Activated T-cell treated with anti-CD3 and anti-CD28 coated beads for 24 hours (primary cell): ENCODE measurements around the gene LRRC46.

Source experiments
- DNase-seq: peaks from one replicate; pipeline ENCODE4 v3.0.0-alpha.2; 2020; ENCODE audit warnings: low read depth

LRRC46 gene

DNA sequence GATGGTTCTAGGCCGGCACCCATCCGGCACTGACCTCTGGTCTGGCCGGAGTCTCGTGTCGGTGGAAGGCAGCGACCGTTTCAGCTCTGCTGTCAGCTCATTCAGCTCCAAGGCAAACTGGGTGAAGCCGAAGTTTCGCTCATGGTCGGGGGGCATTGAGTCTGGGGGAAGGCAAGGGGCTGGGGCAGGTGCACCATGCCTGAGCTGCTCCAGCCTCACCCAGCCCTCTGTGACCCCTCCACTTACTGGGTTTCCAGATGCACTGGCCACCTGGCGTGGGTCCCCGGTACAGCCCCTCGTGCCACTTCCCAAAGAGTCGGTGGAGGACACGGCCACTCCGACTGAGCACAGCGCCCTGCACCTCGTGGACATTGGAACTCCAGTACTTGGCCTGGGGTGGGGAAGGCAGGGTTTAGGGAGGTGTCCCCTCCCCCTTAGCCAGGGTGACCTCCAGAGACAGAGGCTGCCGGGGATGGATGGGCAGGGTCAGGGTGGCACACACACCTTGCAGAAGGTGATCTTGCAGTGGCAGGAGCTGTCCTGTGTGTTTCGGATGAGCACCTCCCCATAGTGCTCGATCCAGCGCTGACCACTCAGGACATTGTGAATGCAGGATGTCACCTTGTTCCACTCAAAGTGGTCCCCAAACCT lies 22.5 kb upstream of the LRRC46 start:
- DNase-seq: no peak

DNA sequence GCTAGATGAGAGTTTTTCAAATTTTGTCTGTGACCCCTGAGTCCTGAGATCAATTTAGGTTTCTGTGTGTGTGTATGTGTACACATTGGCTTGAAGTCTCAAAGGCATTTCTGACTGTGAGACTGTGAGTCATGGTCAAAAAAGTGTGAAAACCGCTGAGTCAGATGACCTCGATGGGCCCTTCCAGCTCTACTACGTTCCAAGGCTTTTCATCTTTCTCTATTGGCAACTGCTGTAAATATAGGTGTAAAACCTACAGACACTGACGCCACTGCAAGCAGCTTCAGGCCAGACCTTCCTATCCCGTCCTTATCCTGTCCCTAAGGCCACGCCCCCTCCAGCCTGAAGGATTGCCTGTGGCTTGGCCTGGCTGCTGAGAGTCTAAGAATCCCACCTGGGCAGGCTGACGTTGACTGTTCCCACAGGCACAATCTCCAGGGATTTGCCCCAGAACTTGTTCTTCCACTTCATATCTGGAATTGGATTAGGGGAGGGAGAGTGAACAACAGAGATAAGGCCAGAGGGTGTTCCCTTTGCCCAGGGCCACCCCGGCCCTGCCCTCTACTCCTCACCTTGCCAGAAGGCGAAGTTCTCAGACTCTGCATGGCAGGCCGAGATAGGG lies 21.2 kb upstream of the LRRC46 start:
- no peak for DNase-seq

GRCh38 chr17:47810901-47811635 lies 20.4 kb upstream of the LRRC46 start:
- no peak for DNase-seq

DNA sequence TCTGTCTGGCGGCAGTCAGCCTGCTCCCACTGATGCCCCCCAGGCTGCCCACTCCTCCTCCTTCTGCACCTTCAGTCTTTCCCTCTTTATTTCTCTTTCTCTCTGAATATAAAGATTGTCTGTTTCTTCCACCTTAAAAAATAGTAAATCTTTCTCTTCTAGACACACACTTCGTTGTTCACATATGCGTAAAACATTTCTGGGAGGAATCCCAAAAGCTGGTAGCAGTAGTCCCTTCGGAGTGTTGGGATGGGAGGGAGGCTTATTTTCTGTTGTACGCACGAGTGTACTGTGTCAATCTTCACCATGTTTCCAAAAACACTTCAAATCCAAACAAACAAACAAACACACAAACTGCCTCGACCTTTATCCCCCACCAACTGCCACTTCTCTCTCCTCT lies 19.8 kb upstream of the LRRC46 start:
- DNase-seq: no peak

DNA sequence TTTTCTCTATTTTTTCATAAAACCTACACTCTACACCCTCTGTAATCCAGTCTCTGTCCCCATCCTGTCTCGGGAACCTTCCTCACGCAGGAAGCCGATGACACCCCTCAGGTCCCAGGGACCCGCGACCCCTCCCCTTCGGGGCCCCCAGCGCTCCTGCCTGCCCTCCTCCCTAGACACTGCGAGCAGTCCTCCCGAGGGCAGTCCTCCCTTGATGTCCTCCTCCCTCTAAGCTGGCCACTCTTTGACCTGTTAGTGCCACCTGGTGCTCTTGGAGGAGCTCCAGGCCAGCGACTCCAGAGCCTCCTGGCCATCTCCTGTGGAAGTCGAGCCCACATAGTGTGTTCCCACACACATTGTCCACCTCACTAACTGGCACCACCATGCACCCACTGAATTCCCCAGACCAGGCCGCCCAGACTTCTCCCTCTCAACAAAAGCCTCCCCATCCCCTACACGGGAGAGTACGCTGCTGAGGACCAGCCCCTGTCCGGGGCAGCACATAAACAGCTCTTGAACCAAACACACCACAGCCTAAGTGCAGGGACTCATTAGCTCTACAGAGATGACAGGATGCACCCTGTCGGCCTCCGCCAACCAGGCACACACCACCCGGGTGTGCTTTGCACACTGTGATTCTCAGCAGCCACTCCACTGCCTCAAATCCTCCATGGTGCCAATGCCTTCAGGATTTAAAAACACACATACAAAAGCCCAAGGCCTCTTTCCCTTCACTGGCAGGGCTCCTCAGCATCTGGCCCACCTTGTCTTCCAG lies 19.1 kb upstream of the LRRC46 start:
- no peak for DNase-seq

GRCh38 chr17:47813077-47813476 lies 18.4 kb upstream of the LRRC46 start:
- no peak for DNase-seq

DNA sequence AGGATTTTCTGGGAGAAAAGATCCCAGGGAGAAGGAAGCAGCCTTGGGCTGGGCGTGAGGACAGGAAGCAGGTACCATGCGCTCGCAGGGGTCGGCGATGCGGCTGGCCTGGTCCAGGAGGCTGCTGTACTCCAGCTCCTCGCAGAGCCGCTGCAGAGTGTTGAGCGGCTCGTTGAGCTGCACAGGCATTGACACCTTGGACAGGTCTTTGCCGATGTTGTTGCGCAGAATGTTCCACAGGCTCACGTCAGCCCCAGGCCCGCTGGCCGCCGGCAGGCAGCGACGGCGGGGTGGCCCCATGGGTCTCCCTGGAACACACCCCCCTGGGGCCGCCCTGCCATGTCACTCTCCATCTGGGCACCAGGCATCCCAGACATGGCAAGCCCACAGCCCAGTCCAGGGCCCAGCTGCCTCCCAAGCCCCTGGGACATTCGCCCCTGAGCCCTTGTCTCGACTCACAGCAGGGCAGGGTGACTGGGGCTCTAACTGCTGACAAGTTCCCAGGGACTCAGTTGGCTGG lies 17.9 kb upstream of the LRRC46 start:
- no peak for DNase-seq

DNA sequence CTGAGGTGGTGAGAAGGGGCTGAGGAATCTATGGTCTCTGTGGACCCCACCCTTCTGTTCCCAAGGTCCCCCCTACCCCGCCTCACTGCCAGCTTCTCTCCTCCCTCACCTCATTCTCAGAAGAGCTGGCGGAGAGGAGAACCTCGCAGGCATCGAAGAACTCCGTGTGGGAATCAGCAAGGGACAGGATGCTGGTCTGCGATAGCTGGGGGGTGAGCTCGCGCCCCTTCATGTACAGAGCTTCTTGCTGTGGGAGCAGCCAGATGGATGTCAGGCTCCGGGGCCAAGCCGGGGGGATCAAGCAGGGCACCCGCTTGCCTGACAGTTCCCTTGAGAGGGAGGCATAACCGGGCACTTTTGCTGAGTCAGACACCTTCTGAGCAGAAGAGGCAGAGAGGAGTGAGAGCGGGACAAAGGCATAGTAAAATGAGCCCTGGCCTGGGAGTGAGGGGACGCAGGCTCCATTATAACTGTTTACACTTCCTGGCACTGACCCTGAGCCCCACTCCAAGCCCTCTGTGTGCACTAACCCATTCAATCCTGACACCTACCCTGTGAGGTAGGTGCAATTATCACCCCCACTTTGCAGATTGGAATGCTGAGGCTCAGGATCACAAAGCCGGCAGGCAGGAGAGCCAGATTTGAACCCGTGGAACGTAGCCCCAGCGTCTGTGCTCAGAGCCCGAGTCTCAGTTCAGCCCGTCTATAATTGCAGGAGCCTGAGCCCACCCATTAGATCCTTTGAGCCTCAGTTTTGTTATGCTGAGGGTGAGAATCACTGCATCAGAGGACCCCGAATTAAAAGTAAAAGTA lies 16.2 kb upstream of the LRRC46 start:
- no peak for DNase-seq

DNA sequence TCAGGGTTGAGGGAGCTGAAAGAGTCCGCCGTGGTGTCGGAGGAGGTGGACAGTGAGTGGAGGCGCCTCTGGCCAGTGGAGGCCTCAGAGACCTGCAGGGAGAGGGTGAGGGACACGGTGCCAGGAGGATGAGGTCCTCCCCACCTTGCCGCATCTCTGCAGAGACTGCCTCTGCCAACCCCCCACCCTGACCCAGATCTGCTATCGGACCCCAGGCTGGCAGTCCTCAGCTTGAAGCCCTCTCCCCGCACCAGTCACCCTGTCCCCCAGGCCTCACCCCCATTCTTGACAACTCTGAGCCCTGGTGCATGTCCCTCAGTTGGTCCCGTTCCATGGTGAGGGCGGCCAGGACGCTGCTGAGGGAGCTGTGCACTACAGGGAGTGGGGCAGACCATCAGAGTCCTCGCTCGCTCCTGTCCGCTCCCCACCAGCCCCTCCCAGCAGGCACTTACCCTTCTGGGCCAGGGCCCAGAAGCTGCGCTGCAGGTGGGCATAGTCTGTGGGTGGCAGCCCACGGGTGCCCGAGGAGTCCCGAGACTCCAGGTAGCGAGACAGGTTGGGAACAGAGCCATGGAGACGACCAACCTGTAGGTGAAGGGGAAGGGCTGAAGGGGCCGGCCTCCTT lies 15.2 kb upstream of the LRRC46 start:
- DNase-seq: no peak

GRCh38 chr17:47816947-47817346 lies 14.5 kb upstream of the LRRC46 start:
- DNase-seq: no peak

GRCh38 chr17:47818002-47818695 lies 13.3 kb upstream of the LRRC46 start:
- DNase-seq: no peak

- no peak for DNase-seq
These were observed 12.0 kb upstream of the LRRC46 start for GRCh38 chr17:47819475-47819874.

DNA sequence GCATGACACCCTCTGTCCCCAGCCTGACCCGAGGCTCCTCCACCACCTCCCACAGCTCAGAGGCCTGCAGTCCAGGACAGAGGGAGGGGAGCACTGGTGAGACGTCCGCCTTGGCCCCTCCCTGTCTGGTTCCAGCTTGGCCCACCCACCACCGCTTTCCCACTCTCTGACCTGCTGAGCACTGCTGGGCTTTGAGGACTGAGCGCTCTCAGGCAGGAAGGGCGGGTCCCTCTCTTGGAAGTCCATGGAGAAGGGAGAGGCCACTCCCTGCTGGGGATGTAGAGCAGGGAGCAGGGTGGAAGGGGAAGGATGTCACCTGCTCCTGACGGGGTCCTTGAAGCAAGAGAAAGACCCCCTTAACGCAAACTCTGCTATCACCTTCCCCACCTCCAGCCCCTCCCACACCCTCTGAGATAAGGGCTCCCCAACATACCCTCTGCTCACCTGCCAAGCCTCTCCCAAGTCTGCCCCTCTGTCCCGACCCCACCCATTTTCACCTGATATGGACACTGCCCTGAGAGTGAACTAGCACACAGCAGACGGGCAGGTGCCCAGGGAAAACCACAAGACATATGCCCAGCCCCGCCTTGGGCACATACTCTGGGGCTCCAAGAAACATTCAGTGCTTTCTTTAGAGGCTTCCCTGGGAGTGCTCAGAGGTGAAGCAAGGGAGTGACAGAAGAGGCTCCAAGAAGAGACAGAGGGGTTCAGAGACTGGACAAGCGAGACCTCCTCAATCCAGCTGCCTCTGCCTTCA lies 11.3 kb upstream of the LRRC46 start:
- DNase-seq: no peak

DNA sequence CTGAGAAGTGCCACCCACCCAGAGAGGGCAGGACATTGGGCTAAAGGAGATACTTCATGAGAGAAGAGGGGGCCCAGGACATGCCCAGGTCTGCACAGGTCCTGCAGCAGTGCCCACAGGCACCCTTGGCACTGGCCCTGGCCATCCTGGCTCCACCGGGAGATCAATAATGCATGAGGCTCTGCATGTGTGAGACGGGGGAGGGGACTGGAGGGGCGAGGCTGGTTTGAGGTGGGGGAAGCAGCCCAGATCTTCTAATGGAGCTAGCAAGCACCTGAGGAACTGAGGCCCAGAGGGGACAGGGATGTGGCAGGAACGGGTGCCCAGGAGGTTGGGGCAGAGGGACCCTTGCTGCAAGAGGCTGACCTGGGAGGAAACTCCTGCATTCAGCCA lies 10.4 kb upstream of the LRRC46 start:
- no peak for DNase-seq

GRCh38 chr17:47821424-47822391 lies 9.8 kb upstream of the LRRC46 start, which contains the start of gene OSBPL7:
TSS of gene OSBPL7 (minus strand) at chr17:47821794. CDS start at chr17:47820278, 1,516 bp downstream.
- DNase-seq: peak; percentile 63

- no peak for DNase-seq
These were observed 8.7 kb upstream of the LRRC46 start for GRCh38 chr17:47822785-47823184.

GRCh38 chr17:47823519-47823918 lies 8.0 kb upstream of the LRRC46 start:
- DNase-seq: no peak

GRCh38 chr17:47829870-47830269 lies 1.6 kb upstream of the LRRC46 start:
- DNase-seq: no peak
